MM.1S (cell line): Measurements from ENCODE around the gene DTYMK.

Source experiments
- DNase-seq: peaks from one replicate; pipeline ENCODE4 v3.0.0-alpha.2; 2015
- H2AFZ ChIP-seq: fragments of 300-600 bp; sonication (generic); 2 replicates; pipeline ENCODE4 v1.6.0; 2016; ENCODE audit warnings: antibody characterized with exemption, low read length
- H3F3A ChIP-seq: fragments of 300-600 bp; sonication (generic); 2 replicates; pipeline ENCODE4 v1.6.1; 2016; ENCODE audit warnings: mild to moderate bottlenecking, antibody characterized with exemption, low read length, moderate library complexity, mixed read lengths; ENCODE audit not compliant: insufficient read depth
- H3K27ac ChIP-seq: fragments of 300-600 bp; sonication (generic); 2 replicates; pipeline ENCODE4 v1.5.1; 2016; ENCODE audit warnings: mild to moderate bottlenecking, low read length
- H3K27me3 ChIP-seq: fragments of 300-600 bp; sonication (generic); replicated peaks from 2 replicates; pipeline ENCODE4 v1.6.0; 2016; ENCODE audit warnings: low read length; ENCODE audit not compliant: insufficient read depth
- H3K36me3 ChIP-seq: fragments of 300-600 bp; sonication (generic); replicated peaks from 2 replicates; pipeline ENCODE4 v1.6.1; 2016; ENCODE audit warnings: mild to moderate bottlenecking, low read length, mixed read lengths; ENCODE audit not compliant: insufficient read depth
- H3K4me1 ChIP-seq: fragments of 300-600 bp; sonication (generic); 2 replicates; pipeline ENCODE4 v1.6.1; 2016; ENCODE audit warnings: low read length, mixed read lengths
- H3K4me2 ChIP-seq: fragments of 300-600 bp; sonication (generic); 2 replicates; pipeline ENCODE4 v1.6.0; 2016; ENCODE audit warnings: low read depth, low read length
- H3K4me3 ChIP-seq: fragments of 300-600 bp; sonication (generic); 2 replicates; pipeline ENCODE4 v1.5.1; 2016; ENCODE audit warnings: low read length, mixed read lengths
- H3K79me2 ChIP-seq: fragments of 300-600 bp; sonication (generic); 2 replicates; pipeline ENCODE4 v1.6.1; 2016; ENCODE audit warnings: mixed run types, low read length, mixed read lengths
- H3K9ac ChIP-seq: fragments of 300-600 bp; sonication (generic); 2 replicates; pipeline ENCODE4 v1.6.1; 2016; ENCODE audit warnings: low read length, mixed read lengths
- H3K9me2 ChIP-seq: fragments of 300-600 bp; sonication (generic); replicated peaks from 2 replicates; pipeline ENCODE4 v1.6.1; 2016; ENCODE audit warnings: mild to moderate bottlenecking, low read length, mixed read lengths; ENCODE audit not compliant: insufficient read depth
- H3K9me3 ChIP-seq: fragments of 300-600 bp; sonication (generic); replicated peaks from 2 replicates; pipeline ENCODE4 v1.6.1; 2016; ENCODE audit warnings: mild to moderate bottlenecking, low read length, mixed read lengths; ENCODE audit not compliant: insufficient read depth
- H4K20me1 ChIP-seq: fragments of 300-600 bp; sonication (generic); 2 replicates; pipeline ENCODE4 v1.6.1; 2016; ENCODE audit warnings: mild to moderate bottlenecking, low read length, moderate library complexity, mixed read lengths; ENCODE audit not compliant: insufficient read depth
- EZH2 ChIP-seq: fragments of 300-600 bp; sonication (generic); optimal IDR thresholded peaks from 2 replicates; pipeline ENCODE3; 2017; ENCODE audit warnings: low read depth, mild to moderate bottlenecking, antibody characterized with exemption, low read length, mixed read lengths
- EZH2phosphoT487 ChIP-seq: fragments of 300-600 bp; sonication (generic); IDR thresholded peaks from 2 replicates; pipeline ENCODE4 v1.6.1; 2018; ENCODE audit warnings: antibody characterized with exemption, low read length
- TF ChIP-seq, protein P1 (sequence below): fragments of 300-600 bp; sonication (generic); IDR thresholded peaks from 2 replicates; pipeline ENCODE4 v1.5.1; 2016; ENCODE audit warnings: antibody characterized with exemption, low read length, mixed read lengths

The DTYMK gene

DNA sequence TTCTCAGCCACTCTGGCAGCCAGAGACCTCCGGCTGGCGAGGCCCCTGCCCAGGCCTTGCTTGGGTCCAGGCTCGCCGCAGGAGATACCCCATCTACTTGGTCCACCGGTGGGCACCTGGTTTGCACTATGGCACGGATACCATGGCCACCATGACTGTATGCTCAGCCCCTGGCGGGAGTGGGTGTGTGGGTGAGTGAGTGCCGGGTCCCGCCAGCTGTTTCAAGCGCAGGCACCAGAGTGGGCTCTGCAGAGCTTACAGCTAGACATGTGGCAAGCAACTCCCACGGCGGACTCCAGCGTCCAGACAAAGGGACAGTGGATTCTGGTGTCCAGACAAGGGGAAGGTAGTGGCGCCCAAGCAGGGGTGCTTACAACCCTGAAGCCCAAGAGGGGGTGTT is 47.7 kb downstream of the DTYMK start:
- H3K27me3 ChIP-seq: no peaks in the 10 kb centered on the region
- H3K4me2 ChIP-seq: peak overlapping the region; percentile 68
- DNase-seq: no peak
- no peaks in the 10 kb centered on the region for H3K9me2 ChIP-seq
- peaks cover 16% of the 10 kb centered on the region for H3K4me1 ChIP-seq
- no peak overlapping the region for H3K27ac ChIP-seq
- H3K9ac ChIP-seq: no peak overlapping the region
- peak overlapping the region; percentile 87; the same call in 1 of the 2 replicates for H3K4me3 ChIP-seq
- H4K20me1 ChIP-seq: no peaks in the 10 kb centered on the region
- H3K79me2 ChIP-seq: peaks cover 77% of the 10 kb centered on the region
- no peak overlapping the region for H2AFZ ChIP-seq
- no peaks in the 10 kb centered on the region for H3K9me3 ChIP-seq
- H3K36me3 ChIP-seq: no peaks in the 10 kb centered on the region
- H3F3A ChIP-seq: 0 out of 2 replicates have a peak, but pooled peaks cover 2% of the 10 kb centered on the region
- TF ChIP-seq EZH2: no peak
- TF ChIP-seq, protein P1, sequence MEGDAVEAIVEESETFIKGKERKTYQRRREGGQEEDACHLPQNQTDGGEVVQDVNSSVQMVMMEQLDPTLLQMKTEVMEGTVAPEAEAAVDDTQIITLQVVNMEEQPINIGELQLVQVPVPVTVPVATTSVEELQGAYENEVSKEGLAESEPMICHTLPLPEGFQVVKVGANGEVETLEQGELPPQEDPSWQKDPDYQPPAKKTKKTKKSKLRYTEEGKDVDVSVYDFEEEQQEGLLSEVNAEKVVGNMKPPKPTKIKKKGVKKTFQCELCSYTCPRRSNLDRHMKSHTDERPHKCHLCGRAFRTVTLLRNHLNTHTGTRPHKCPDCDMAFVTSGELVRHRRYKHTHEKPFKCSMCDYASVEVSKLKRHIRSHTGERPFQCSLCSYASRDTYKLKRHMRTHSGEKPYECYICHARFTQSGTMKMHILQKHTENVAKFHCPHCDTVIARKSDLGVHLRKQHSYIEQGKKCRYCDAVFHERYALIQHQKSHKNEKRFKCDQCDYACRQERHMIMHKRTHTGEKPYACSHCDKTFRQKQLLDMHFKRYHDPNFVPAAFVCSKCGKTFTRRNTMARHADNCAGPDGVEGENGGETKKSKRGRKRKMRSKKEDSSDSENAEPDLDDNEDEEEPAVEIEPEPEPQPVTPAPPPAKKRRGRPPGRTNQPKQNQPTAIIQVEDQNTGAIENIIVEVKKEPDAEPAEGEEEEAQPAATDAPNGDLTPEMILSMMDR: no peak
- no peak for TF ChIP-seq EZH2phosphoT487

DNA sequence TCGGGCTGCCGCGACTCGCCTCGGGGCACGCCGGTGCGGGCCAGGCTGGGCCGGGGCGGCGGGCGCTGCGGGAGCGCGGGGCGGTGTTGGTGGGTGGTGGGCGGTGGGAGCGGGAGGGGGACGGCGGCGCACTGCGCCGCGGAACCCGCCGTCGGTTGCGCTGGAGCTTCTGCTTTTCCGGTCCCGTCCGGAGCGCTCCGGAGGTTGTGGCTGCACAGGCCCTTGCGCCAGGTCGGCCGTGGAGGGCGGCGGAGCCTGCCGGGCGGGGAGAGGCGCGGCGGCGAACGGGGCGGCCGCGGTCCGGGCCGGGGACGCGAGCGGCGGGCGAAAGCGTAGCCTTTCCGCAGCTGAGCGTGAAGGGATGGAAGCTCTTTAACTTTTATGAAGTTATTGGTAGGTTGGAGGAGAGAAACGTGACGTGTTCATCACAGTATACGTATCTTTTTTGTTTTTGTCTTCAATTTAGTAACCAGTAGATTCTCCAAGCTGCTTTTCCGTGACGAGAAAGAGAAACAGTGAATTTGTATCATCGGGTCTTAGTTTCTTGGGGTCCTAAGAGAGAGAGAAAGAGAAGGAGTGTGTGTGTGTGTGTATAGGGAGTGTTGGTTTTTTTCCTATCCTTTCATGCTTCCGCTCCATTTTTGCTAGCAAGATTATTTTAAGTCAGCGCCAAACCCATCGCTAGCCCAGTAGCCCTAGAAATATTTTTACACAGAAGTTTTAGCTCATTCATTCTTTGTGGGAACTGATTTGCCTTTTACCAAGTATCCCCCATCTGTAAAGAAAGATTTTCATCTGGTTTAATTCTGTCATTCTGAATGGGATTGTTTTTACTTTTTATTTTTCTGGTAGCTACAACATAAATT is 48.6 kb downstream of the DTYMK start:
- H3K79me2 ChIP-seq: peaks cover 79% of the 10 kb centered on the region
- no peaks in the 10 kb centered on the region for H3K36me3 ChIP-seq
- no peak overlapping the region; the same call in 1 of the 2 replicates for H3K27ac ChIP-seq
- no peaks in the 10 kb centered on the region for H3K27me3 ChIP-seq
- peak overlapping the region; percentile 87 for H3K4me3 ChIP-seq
- H3F3A ChIP-seq: 0 out of 2 replicates have a peak, but pooled peaks cover 2% of the 10 kb centered on the region
- TF ChIP-seq, protein P1: no peak
- TF ChIP-seq EZH2phosphoT487 (no peak), EZH2 (no peak)
- no peaks in the 10 kb centered on the region for H3K9me2 ChIP-seq
- no peaks in the 10 kb centered on the region for H3K9me3 ChIP-seq
- peak; percentile 36 for DNase-seq
- H2AFZ ChIP-seq: no peak overlapping the region
- no peaks in the 10 kb centered on the region for H4K20me1 ChIP-seq
- H3K4me1 ChIP-seq: peaks cover 16% of the 10 kb centered on the region
- H3K9ac ChIP-seq: peak overlapping the region; percentile 93
- peak overlapping the region; percentile 68 for H3K4me2 ChIP-seq

DNA sequence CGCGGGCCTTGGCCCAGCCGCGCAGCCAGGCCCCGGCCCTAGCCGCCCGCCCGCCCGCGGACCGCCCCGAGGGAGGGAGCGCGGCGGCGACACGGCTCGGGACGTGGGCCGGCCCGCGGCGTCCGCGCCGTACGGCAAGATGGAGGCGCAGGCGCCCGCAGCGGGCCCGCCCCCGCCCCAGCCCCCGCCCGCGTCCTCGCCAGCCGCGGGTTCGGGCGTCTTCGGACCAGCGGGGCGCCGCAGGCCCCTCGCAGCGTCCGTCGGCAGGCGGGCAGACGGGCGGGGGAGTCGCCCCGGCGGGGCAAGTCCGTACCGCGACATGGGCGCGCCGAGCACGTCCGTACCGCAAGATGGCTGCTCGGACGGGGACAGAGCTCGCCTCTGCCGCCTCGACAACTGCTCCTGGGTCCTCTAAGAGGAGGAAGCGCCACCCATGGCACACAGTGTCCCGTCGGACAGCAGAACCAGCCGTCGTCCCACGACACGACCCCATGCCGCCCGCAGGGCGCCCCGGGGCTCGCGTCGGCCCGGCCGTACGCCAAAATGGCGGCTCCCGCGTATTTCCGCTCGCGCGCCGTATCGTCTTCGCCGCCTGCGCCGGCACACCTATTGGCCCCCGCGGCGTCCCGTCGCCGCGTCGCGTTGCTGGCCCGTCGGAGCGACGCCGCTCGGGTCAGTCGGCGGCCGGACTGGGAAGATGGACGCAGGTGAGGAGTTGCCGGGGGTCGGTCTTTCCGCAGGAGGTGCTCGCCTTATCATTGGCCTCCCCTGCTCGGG is 49.4 kb downstream of the DTYMK start, which contains the start of the genes ATG4B and THAP4:
Gene ATG4B (plus strand): TSS at position 676 of the 777 bp plus-strand sequence. CDS start 22 bp downstream, at position 698.
Gene THAP4 (minus strand): TSS at position 141 of the 777 bp plus-strand sequence. CDS start 141 bp downstream, outside the sequence.
- Histone ChIP-seq H3K27ac (peak within 1 kb of the TSS; percentile 85), H3K79me2 (peaks cover 82% of the 10 kb centered on the region), H3K4me2 (peak within 1 kb of the TSS; percentile 90), H2AFZ (peak within 1 kb of the TSS; percentile 91), H4K20me1 (no peaks in the 10 kb centered on the region), H3K36me3 (no peaks in the 10 kb centered on the region), H3K9ac (peak within 1 kb of the TSS; percentile 93), H3K4me1 (peaks cover 16% of the 10 kb centered on the region), H3K4me3 (peak within 1 kb of the TSS; percentile 87), H3K9me3 (no peaks in the 10 kb centered on the region), H3F3A (0 out of 2 replicates have a peak, but pooled peaks cover 2% of the 10 kb centered on the region), H3K27me3 (no peaks in the 10 kb centered on the region), H3K9me2 (no peaks in the 10 kb centered on the region)
- no peak for TF ChIP-seq EZH2
- TF ChIP-seq, protein P1: no peak
- TF ChIP-seq EZH2phosphoT487: no peak
- peak; percentile 88 for DNase-seq
